Measurements from ENCODE around the gene SNAP47. TPM values are rescaled to one million over a fixed set of nuclear protein-coding genes. Genes with fewer than 3 reads are reported as not detected.
A peak's percentile ranks its signal among the peaks of the same experiment; 100 is the strongest.
"Not testable (repeated sequence)": the region's sequence is repeated elsewhere in the genome, so short reads cannot be mapped to it uniquely, and the experiment has no call there.

Gene SNAP47
- total RNA-seq = 10 to 100 TPM; 25.7 to 71.0 (median 38.4) TPM

- no peaks in the 10 kb centered on the region for H3K27me3 ChIP-seq
- peaks cover 0 to 25% (median 12%) of the 10 kb centered on the region in 4 donors for H3K4me1 ChIP-seq
- peak within 1 kb of the TSS; percentile 83 to 92 (median 90) for H3K27ac ChIP-seq
- H3K36me3 ChIP-seq = peaks cover 0 to 12% (median 0%) of the 10 kb centered on the region in 3 donors
- H3K9me3 ChIP-seq = no peaks in the 10 kb centered on the region
- TF ChIP-seq POLR2A (IDR thresholded peaks at IDR 0.05) (peak; percentile 76 to 78), CTCF (IDR thresholded peaks at IDR 0.05) (peak in 2 of 6 experiments; percentile 15 to 20)
- DNase-seq = peak; percentile 87 to 96 (median 94)
- peak within 1 kb of the TSS; percentile 64 to 97 (median 90) for H3K4me3 ChIP-seq
Observed at GRCh38 chr1:227734856-227735538, at the start of gene SNAP47, which contains the start of gene JMJD4. TSS of gene SNAP47 (plus strand) at chr1:227735435. CDS start at chr1:227747737, 12,302 bp downstream. TSS of gene JMJD4 (minus strand) at chr1:227735302. CDS start at chr1:227735273, 29 bp downstream.

- peaks cover 0 to 39% (median 11%) of the 10 kb centered on the region in 4 donors for H3K9me3 ChIP-seq
- TF ChIP-seq CTCF (IDR thresholded peaks at IDR 0.05) (no peak), POLR2A (IDR thresholded peaks at IDR 0.05) (no peak)
Observed at GRCh38 chr1:227685807-227686206, 49.4 kb upstream of the SNAP47 start.

GRCh38 chr1:227697321-227697864 lies 37.8 kb upstream of the SNAP47 start:
- Histone ChIP-seq H3K36me3 (no peaks in the 10 kb centered on the region), H3K27ac (no peak overlapping the region), H3K4me3 (no peak overlapping the region), H3K27me3 (no peaks in the 10 kb centered on the region), H3K9me3 (peaks cover 0 to 22% (median 2%) of the 10 kb centered on the region in 4 donors), H3K4me1 (no peaks in the 10 kb centered on the region)
- TF ChIP-seq CTCF (IDR thresholded peaks at IDR 0.05) (no peak), POLR2A (IDR thresholded peaks at IDR 0.05) (no peak)
- DNase-seq = no peak

More at GRCh38 chr1:227685807-227686206, 49.4 kb upstream of the SNAP47 start:
- Histone ChIP-seq H3K36me3 (no peaks in the 10 kb centered on the region), H3K4me3 (no peak overlapping the region), H3K27me3 (no peaks in the 10 kb centered on the region), H3K4me1 (no peaks in the 10 kb centered on the region), H3K27ac (no peak overlapping the region)
- DNase-seq = no peak

- H3K9me3 ChIP-seq = peaks cover 0 to 21% (median 0%) of the 10 kb centered on the region in 4 donors
- not testable (repeated sequence) for H3K4me3 ChIP-seq, H3K27me3 ChIP-seq, H3K27ac ChIP-seq, H3K4me1 ChIP-seq, H3K36me3 ChIP-seq, DNase-seq
Observed at GRCh38 chr1:227701631-227702030, 33.6 kb upstream of the SNAP47 start.

GRCh38 chr1:227707846-227708245 lies 27.4 kb upstream of the SNAP47 start:
- Histone ChIP-seq H3K4me3 (no peak overlapping the region), H3K27ac (no peak overlapping the region), H3K9me3 (peaks cover 0 to 4% (median 2%) of the 10 kb centered on the region in 4 donors), H3K27me3 (no peaks in the 10 kb centered on the region), H3K4me1 (no peaks in the 10 kb centered on the region), H3K36me3 (no peaks in the 10 kb centered on the region)
- TF ChIP-seq POLR2A (IDR thresholded peaks at IDR 0.05) = no peak
- TF ChIP-seq CTCF (IDR thresholded peaks at IDR 0.05) = no peak
- no peak for DNase-seq

- H3K27ac ChIP-seq = no peak overlapping the region
- H3K36me3 ChIP-seq = no peaks in the 10 kb centered on the region
- TF ChIP-seq CTCF (IDR thresholded peaks at IDR 0.05) = no peak
- TF ChIP-seq POLR2A (IDR thresholded peaks at IDR 0.05) = no peak
- peaks cover 0 to 4% (median 2%) of the 10 kb centered on the region in 4 donors for H3K9me3 ChIP-seq
- H3K27me3 ChIP-seq = no peaks in the 10 kb centered on the region
- H3K4me1 ChIP-seq = no peaks in the 10 kb centered on the region
- no peak for DNase-seq
- H3K4me3 ChIP-seq = no peak overlapping the region
Observed at GRCh38 chr1:227709451-227709850, 25.8 kb upstream of the SNAP47 start.

GRCh38 chr1:227710474-227710873 lies 24.8 kb upstream of the SNAP47 start:
- H3K27ac ChIP-seq, DNase-seq, H3K27me3 ChIP-seq, H3K36me3 ChIP-seq, H3K9me3 ChIP-seq, H3K4me3 ChIP-seq, H3K4me1 ChIP-seq: not testable (repeated sequence)
